GM19099 (cell line): ENCODE measurements around the gene SLC6A8.

Source experiments
- POLR2A ChIP-seq: IDR thresholded peaks from 3 replicates; pipeline ENCODE4 v1.6.1; 2011; ENCODE audit warnings: low read depth; ENCODE audit not compliant: insufficient read length; ENCODE audit errors: extremely low read depth

SLC6A8 gene

DNA sequence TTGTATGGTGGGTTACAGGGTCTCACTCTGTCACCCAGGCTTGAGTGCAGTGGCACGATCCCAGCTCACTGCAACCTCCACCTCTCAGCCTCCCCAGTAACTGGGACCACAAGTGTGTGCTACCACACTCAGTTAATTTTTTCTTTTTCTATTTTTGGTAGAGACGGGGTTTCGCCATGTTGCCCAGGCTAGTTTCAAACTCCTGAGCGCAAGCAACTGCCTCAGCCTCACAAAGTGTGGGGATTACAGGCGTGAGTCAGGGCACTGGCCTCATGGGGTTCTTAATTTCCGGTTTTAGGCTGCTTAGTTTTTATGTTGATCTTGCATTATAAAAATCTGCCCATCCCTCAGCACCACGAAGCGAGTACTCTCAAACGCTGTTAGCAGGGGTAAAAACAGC, 29.7 kb downstream of the SLC6A8 start:
- TF ChIP-seq POLR2A = no peak

DNA sequence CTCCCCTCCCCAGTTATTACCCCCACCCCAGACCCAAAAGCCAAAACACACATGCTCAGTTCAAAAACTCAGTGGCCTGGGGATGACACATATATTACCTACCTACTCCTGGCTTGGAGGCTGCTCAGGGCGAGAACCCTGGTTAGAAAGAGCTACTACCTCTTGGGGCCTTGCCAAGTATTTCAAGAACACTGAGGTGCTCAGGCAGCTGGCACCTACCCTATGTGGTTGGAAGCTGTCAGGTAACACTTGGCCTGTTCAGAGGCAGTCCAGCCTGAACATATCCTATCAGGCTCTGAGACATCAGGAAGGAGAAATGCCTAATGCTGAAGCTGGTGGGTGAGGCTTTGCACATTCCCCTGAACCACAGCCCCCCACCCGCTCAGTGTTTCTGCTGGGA, 31.5 kb downstream of the SLC6A8 start:
- no peak for TF ChIP-seq POLR2A

GRCh38 chrX:153719701-153720100, 32.0 kb downstream of the SLC6A8 start:
- TF ChIP-seq POLR2A = no peak

DNA sequence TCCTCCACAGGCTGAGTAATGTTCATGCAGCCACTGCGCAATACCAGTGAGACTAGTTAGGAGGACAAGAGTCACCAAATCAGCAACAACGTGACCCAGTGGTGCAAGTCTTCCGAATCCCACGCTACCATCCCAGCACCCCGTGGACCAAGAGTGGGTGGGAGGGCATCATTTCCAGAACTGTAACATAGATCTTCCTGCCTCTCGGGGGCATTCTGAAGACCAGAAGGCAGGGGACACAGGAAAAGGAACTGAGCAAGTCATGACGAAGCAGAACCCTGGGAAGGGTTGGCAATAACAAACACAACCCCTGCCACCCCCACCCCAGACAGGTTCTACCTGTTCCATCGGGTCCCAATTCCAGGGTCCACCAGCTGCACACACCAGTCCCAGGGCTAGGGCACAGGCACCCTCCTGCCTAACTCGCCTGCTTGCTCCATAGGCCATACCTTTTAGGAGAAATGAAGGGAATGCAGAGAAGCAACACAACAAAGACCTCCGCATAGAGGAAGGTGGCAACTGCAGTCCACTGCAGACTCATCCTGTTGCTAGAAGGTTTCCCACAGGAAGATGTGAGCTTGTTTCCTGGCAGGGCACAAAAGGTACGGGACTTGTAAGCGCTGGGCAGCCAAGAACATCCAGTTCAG, 35.1 kb downstream of the SLC6A8 start:
- TF ChIP-seq POLR2A = no peak

DNA sequence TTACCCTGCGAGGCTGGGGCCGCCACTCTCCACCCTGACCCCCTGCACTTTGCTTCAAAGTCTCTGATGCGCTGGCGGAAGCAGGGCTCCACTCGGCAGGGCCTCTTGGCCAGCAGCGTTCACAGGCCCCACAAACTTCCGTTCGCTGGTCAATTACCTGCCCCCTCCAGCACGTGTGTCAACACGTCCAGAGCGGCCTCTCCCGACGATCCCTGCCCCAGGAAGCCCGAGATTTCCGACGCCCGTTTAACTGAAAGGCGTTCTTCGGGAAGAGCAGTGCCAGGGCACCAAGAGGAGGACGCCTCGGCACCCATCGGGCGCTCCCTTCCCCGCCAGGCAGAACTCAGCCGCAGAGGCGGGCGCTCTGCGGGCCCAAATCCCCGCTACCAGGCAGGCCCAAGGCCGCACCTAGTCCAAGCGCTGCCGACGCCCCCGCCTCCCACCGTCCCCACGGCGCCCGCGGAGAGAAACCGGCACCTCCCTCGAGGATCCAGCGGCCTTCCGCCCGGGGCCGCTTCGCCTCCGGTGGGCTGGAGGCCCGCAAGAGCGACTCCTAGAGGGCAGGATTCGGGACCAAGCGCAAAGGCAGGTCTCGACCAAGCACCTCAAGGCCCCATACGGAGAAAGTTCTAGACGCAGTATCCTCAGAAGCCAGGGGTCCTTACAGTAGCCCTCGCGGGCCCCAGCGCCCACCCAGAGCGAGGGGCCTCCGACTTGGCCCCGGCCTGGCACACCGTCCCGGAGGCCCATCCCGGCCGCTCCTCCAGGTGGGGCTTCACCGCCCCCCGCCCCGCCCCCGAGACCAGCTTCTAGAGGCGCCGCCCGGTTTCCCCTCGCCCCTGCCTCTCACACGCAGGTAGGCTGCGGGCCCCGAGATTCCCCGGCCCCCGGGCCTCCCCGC, 35.9 kb downstream of the SLC6A8 start:
- no peak for TF ChIP-seq POLR2A

- peak; percentile 80 for TF ChIP-seq POLR2A
Observed at GRCh38 chrX:153724252-153725038, 36.7 kb downstream of the SLC6A8 start, which contains the start of the genes ABCD1 and BCAP31. Gene ABCD1 (plus strand): TSS chrX:153724856. CDS start chrX:153725267, 411 bp downstream. Gene BCAP31 (minus strand): TSS chrX:153724387. CDS start chrX:153723244, 1,143 bp downstream.

DNA sequence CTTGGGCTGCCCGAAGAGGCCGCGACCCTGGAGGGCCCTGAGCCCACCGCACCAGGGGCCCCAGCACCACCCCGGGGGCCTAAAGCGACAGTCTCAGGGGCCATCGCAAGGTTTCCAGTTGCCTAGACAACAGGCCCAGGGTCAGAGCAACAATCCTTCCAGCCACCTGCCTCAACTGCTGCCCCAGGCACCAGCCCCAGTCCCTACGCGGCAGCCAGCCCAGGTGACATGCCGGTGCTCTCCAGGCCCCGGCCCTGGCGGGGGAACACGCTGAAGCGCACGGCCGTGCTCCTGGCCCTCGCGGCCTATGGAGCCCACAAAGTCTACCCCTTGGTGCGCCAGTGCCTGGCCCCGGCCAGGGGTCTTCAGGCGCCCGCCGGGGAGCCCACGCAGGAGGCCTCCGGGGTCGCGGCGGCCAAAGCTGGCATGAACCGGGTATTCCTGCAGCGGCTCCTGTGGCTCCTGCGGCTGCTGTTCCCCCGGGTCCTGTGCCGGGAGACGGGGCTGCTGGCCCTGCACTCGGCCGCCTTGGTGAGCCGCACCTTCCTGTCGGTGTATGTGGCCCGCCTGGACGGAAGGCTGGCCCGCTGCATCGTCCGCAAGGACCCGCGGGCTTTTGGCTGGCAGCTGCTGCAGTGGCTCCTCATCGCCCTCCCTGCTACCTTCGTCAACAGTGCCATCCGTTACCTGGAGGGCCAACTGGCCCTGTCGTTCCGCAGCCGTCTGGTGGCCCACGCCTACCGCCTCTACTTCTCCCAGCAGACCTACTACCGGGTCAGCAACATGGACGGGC, 37.5 kb downstream of the SLC6A8 start:
- no peak for TF ChIP-seq POLR2A

- no peak for TF ChIP-seq POLR2A
Observed at GRCh38 chrX:153725832-153726285, 38.1 kb downstream of the SLC6A8 start.

GRCh38 chrX:153726286-153727122, 38.8 kb downstream of the SLC6A8 start:
- TF ChIP-seq POLR2A = peak; percentile 30

- no peak for TF ChIP-seq POLR2A
Observed at GRCh38 chrX:153727123-153727931, 39.6 kb downstream of the SLC6A8 start.

- no peak for TF ChIP-seq POLR2A
Observed at GRCh38 chrX:153728095-153728494, 40.4 kb downstream of the SLC6A8 start.

DNA sequence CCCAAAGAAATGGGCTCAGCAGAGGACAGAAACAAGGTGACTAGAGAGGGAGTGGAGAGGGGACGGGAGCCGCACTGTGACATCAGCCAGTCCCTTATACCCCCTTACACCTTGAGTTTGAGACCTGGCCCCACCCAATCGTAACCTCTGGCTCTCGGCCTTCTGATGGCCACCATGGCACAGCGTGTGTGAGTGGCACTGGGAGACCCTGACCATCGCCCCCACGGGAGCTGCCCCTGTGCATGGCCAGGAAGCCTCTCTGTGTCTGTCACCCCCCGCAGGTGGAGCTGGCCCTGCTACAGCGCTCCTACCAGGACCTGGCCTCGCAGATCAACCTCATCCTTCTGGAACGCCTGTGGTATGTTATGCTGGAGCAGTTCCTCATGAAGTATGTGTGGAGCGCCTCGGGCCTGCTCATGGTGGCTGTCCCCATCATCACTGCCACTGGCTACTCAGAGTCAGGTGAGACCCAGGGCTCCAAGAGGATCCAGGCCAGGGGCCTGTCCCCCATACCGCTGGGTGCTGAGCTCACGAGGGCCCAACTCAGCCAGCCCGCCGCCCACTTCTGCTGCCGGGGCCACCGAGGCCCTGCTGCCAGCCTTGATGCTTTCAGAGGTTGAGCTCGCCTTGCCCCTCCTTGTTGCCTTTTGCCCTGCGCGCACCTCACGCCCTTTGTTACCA, 41.4 kb downstream of the SLC6A8 start:
- TF ChIP-seq POLR2A = no peak
